ENCODE measurements around the gene ECT2L.

GRCh38 chr6:138832182-138832581 is 36.3 kb downstream of the ECT2L start:
- TF ChIP-seq CTCF (conservative IDR thresholded peaks at IDR 0.05; ENCODE audit: low read depth, low read length) (no peak), POLR2A (IDR thresholded peaks at IDR 0.05; ENCODE audit: low read depth, low read length) (no peak), RAD21 (IDR thresholded peaks at IDR 0.05; ENCODE audit: low read length) (no peak), SMC3 (IDR thresholded peaks at IDR 0.05; ENCODE audit: low read depth, low read length) (no peak), NFE2L2 (IDR thresholded peaks at IDR 0.05; ENCODE audit: low read depth, low read length) (no peak)
